ENCODE results near the gene ADGB.
A peak's percentile ranks its signal among the peaks of the same experiment; 100 is the strongest.
"Not testable (repeated sequence)": the region's sequence is repeated elsewhere in the genome, so short reads cannot be mapped to it uniquely, and the experiment has no call there.

Gene ADGB

DNA sequence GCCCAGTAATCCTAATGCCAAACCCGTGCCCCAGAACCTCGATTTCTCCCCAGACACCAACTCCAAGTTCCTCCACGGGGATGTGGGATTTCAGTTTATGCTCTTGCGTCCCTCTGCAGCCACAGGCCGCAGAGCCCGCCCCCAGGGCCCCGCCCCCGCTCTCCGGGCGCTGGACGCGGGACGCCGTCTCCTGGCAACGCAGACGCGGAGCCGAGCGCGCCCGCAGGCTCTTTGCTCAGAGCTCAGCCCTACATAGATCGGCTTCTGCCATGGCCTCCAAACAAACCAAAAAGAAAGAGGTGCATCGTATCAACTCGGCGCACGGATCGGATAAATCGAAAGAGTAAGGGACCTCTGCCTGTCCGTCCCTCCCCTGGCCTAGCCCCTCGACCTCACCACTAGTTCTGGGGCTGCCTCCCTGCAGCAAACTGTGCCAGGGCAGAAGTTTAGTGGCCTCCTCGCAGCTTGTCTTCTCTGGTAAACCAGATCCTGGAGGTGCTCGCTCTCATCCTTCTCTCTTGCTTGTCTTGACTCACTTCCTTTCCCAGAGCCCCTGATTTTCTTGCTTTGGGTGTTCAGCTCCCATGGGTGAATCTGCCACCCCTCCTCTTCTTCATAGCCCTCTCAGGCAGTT lies at the start of gene ADGB:
Gene ADGB (plus strand): TSS at position 201 of the 634 bp plus-strand sequence. CDS start 69 bp downstream, at position 270.
- no peak for DNase-seq
- Mint-ChIP-seq H3K36me3 (ENCODE audit: low read depth) (no peaks in the 10 kb centered on the region), H3K27ac (no peak within 1 kb of the TSS), H3K4me3 (peak within 1 kb of the TSS; percentile 33), H3K27me3 (peaks cover 10% of the 10 kb centered on the region), H3K4me1 (peaks cover 3% of the 10 kb centered on the region), H3K9me3 (no peaks in the 10 kb centered on the region)
- ATAC-seq, result no peak

- Mint-ChIP-seq H3K4me1 (no peaks in the 10 kb centered on the region), H3K9me3 (no peaks in the 10 kb centered on the region), H3K4me3 (no peak overlapping the region), H3K27ac (no peak overlapping the region), H3K36me3 (ENCODE audit: low read depth) (no peaks in the 10 kb centered on the region), H3K27me3 (peaks cover 3% of the 10 kb centered on the region)
- ATAC-seq (no peak), DNase-seq (no peak)
These were observed 47.9 kb upstream of the ADGB start for GRCh38 chr6:146550911-146551310.

DNA sequence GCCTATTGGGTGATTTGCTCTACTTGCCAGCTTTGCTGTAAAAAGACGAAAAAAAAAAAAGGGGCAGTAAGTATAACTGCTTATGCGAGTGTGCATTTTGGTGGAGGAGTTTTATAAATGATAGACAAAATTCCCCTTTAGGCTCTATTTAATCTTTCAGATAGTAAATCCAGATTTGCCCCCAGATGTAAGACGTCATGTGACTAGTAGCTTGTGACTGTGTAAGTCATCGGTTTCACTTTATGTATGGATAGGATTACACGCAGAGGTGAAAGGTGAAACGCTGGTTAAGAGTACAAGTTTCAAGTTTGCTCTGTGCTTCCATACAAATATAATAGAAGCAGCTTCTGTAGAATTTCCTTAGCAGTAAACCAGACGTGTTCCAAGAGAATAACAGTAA lies 47.2 kb upstream of the ADGB start:
- no peak overlapping the region for H3K27ac Mint-ChIP-seq
- no peak overlapping the region for H3K4me3 Mint-ChIP-seq
- H3K27me3 Mint-ChIP-seq, result no peaks in the 10 kb centered on the region
- no peaks in the 10 kb centered on the region for H3K9me3 Mint-ChIP-seq
- H3K4me1 Mint-ChIP-seq, result no peaks in the 10 kb centered on the region
- DNase-seq (no peak), ATAC-seq (no peak)
- H3K36me3 Mint-ChIP-seq (ENCODE audit: low read depth), result no peaks in the 10 kb centered on the region

DNA sequence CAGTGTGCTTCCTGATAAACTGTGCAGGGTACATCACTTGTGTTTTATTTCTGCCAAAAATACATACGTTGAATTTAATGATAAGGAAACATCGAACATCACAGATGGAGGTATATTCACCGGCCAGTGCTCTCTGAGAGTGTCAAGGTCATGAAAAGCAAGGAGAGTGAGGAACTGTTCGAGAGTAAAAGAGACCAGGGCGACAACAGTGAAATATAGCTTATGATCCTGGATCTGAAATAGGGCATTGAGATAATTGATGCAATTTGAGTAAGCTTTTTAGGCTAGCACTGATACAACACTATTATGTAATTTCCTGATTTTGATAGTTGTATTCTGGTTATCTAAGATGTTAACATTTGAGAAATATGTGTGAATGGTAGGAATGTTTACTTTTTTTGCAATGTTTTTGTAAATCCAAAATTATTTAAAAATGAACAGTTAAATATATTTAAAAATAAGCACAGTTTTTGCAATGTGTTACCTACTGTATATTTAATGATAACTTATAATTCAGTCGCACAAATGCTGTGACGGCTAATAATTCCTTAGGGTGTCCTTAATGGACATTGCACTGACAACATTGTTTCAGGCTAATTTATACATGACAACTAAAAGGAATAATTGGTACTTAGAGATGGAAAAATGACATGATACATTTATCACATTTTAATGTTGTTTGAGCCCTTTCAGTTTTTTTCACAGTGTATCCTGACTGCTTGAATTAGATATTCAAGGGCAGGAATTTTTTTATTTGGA lies 45.2 kb upstream of the ADGB start:
- H3K36me3 Mint-ChIP-seq (ENCODE audit: low read depth), result no peaks in the 10 kb centered on the region
- no peaks in the 10 kb centered on the region for H3K27me3 Mint-ChIP-seq
- no peak overlapping the region for H3K27ac Mint-ChIP-seq
- no peaks in the 10 kb centered on the region for H3K4me1 Mint-ChIP-seq
- no peak overlapping the region for H3K4me3 Mint-ChIP-seq
- no peaks in the 10 kb centered on the region for H3K9me3 Mint-ChIP-seq
- no peak for DNase-seq
- ATAC-seq, result no peak

- Mint-ChIP-seq H3K27me3 (no peaks in the 10 kb centered on the region), H3K36me3 (ENCODE audit: low read depth) (no peaks in the 10 kb centered on the region), H3K4me1 (no peaks in the 10 kb centered on the region), H3K27ac (no peak overlapping the region), H3K9me3 (no peaks in the 10 kb centered on the region), H3K4me3 (no peak overlapping the region)
- DNase-seq (no peak), ATAC-seq (no peak)
These were observed 38.2 kb upstream of the ADGB start for GRCh38 chr6:146560607-146561006.

DNA sequence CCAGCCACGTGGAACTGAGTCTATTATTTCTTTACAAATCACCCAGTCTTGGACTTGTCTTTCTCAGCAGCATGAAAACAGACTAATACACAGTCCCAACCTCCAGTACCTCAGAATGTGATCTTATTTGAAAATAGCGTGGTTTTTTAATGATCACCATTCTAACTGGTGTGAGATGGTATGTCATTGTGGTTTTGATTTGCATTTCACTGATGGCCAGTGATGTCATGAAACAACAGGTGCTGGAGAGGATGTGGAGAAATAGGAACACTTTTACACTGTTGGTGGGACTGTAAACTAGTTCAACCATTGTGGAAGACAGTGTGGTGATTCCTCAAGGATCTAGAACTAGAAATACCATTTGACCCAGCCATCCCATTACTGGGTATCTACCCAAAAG lies 32.1 kb upstream of the ADGB start:
- DNase-seq; H3K4me3 Mint-ChIP-seq; H3K4me1 Mint-ChIP-seq; H3K27ac Mint-ChIP-seq; H3K27me3 Mint-ChIP-seq; ATAC-seq; H3K36me3 Mint-ChIP-seq (ENCODE audit: low read depth): not testable (repeated sequence)
- H3K9me3 Mint-ChIP-seq, result peaks cover 11% of the 10 kb centered on the region

DNA sequence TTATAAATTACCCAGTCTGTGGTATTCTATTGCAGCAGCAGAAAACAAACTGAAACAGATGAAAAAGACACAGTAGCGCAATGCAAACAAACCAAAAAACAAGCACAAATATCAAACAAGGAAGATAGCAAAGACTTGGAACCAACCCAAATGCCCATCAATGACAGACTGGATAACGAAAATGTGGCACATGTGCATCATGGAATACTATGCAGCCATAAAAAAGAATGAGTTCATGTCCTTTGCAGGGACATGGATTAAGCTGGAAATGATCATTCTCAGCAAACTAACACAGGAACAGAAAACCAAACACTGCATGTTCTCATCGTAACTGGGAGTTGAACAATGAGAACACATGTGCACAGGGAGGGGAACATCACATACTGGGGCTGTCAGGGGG lies 30.2 kb upstream of the ADGB start:
- H3K27ac Mint-ChIP-seq; DNase-seq; H3K27me3 Mint-ChIP-seq; ATAC-seq; H3K36me3 Mint-ChIP-seq (ENCODE audit: low read depth); H3K4me1 Mint-ChIP-seq; H3K4me3 Mint-ChIP-seq: not testable (repeated sequence)
- H3K9me3 Mint-ChIP-seq, result peaks cover 11% of the 10 kb centered on the region

DNA sequence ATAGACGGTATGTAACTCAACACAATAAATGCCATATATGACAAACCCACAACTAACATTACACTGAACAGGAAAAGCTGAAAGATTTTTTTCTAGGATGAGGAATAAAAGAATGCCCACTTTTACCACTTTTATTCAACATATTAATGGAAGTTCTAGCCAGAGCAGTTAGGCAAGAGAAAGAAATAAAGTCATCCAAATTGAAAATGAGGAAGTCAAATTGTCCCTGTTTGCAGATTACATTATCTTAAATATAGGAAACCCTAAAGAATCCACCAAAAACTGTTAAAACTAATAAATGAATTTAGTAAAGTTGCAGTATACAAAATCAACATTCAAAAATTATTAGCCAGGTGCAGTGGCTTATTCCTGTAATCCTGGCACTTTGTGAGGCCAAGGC lies 24.6 kb upstream of the ADGB start:
- Mint-ChIP-seq H3K36me3 (ENCODE audit: low read depth) (no peaks in the 10 kb centered on the region), H3K27me3 (no peaks in the 10 kb centered on the region), H3K4me1 (no peaks in the 10 kb centered on the region), H3K27ac (no peak overlapping the region), H3K9me3 (peaks cover 10% of the 10 kb centered on the region), H3K4me3 (no peak overlapping the region)
- no peak for ATAC-seq
- DNase-seq, result no peak

- Mint-ChIP-seq H3K27ac (no peak overlapping the region), H3K9me3 (peaks cover 4% of the 10 kb centered on the region), H3K4me3 (no peak overlapping the region), H3K4me1 (no peaks in the 10 kb centered on the region), H3K27me3 (no peaks in the 10 kb centered on the region), H3K36me3 (ENCODE audit: low read depth) (no peaks in the 10 kb centered on the region)
- ATAC-seq (no peak), DNase-seq (no peak)
These were observed 20.7 kb upstream of the ADGB start for GRCh38 chr6:146578054-146578453.

DNA sequence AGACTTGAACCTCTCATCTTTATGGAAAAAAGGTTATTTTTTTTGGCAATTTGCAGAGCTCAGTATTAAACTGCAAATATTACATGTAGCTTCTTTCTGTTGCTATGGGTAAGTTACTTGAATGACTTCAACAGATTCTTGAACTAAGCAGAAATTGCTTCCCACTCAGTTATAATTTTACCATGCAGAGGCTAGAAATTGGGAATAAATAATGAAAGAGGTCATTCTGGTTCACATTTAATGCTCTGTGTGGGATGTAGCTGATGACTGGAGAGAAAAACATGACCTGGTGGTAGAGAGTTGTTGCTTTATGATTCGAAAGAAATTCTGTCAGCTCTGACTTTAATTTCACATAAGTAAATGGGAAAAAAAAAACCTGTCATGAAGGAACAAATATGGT lies 16.8 kb upstream of the ADGB start:
- Mint-ChIP-seq H3K4me1 (no peaks in the 10 kb centered on the region), H3K36me3 (ENCODE audit: low read depth) (no peaks in the 10 kb centered on the region), H3K27ac (no peak overlapping the region), H3K27me3 (no peaks in the 10 kb centered on the region), H3K9me3 (no peaks in the 10 kb centered on the region), H3K4me3 (no peak overlapping the region)
- no peak for DNase-seq
- ATAC-seq, result no peak

DNA sequence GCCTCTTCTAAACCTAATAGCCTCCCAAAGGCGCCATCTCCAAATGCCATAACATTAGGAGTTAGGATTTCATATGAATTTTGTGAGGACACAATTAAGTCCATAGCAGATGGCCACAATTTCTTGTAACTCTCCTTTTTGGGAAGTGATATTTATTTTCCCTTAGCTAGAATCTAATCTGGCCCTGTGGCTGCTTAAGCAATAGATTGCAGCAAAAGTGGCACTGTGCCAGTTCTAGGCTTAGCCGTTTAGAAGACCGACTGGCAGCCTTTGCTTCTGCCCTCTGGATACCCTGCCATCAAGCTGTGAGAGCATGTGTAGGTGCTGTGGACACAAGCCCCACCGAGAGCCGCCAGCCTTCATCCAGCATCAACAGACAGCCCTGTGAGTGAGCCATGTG lies 15.9 kb upstream of the ADGB start:
- Mint-ChIP-seq H3K27ac (no peak overlapping the region), H3K36me3 (ENCODE audit: low read depth) (no peaks in the 10 kb centered on the region), H3K4me1 (no peaks in the 10 kb centered on the region), H3K27me3 (no peaks in the 10 kb centered on the region), H3K9me3 (no peaks in the 10 kb centered on the region), H3K4me3 (no peak overlapping the region)
- ATAC-seq (no peak), DNase-seq (no peak)

DNA sequence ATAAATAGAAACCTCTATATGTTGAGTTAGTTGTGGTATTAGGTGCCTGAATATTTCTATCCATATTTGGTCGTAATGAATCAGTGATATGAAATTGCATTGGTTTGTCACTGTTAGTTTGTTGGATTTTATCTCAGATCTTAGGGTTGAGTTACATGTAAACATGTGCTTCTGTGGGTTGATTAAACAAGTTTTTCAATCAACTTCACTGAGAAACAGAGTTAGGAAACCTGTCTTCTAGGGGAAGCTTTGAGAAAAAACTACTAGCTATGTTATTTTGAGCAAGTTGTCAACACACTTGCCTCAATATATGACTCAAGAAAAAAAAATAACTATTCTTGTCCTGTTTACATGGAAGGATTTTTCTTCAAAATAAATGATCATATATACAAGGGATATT lies 14.8 kb upstream of the ADGB start:
- ATAC-seq (no peak), DNase-seq (no peak)
- H3K27me3 Mint-ChIP-seq, result no peaks in the 10 kb centered on the region
- H3K36me3 Mint-ChIP-seq (ENCODE audit: low read depth), result no peaks in the 10 kb centered on the region
- H3K4me3 Mint-ChIP-seq, result no peak overlapping the region
- no peaks in the 10 kb centered on the region for H3K9me3 Mint-ChIP-seq
- no peak overlapping the region for H3K27ac Mint-ChIP-seq
- no peaks in the 10 kb centered on the region for H3K4me1 Mint-ChIP-seq

- Mint-ChIP-seq H3K4me1 (no peaks in the 10 kb centered on the region), H3K36me3 (ENCODE audit: low read depth) (no peaks in the 10 kb centered on the region), H3K27me3 (no peaks in the 10 kb centered on the region), H3K27ac (no peak overlapping the region), H3K4me3 (no peak overlapping the region), H3K9me3 (no peaks in the 10 kb centered on the region)
- no peak for DNase-seq
- no peak for ATAC-seq
These were observed 11.3 kb upstream of the ADGB start for GRCh38 chr6:146587459-146587858.

GRCh38 chr6:146590492-146590891 lies 8.3 kb upstream of the ADGB start:
- no peak for DNase-seq
- Mint-ChIP-seq H3K36me3 (ENCODE audit: low read depth) (no peaks in the 10 kb centered on the region), H3K27ac (no peak overlapping the region), H3K4me1 (no peaks in the 10 kb centered on the region), H3K4me3 (no peak overlapping the region), H3K9me3 (no peaks in the 10 kb centered on the region), H3K27me3 (no peaks in the 10 kb centered on the region)
- ATAC-seq, result no peak

GRCh38 chr6:146592451-146592850 lies 6.3 kb upstream of the ADGB start:
- no peak overlapping the region for H3K27ac Mint-ChIP-seq
- no peaks in the 10 kb centered on the region for H3K27me3 Mint-ChIP-seq
- ATAC-seq, result no peak
- H3K9me3 Mint-ChIP-seq, result no peaks in the 10 kb centered on the region
- H3K4me1 Mint-ChIP-seq, result no peaks in the 10 kb centered on the region
- DNase-seq, result no peak
- no peak overlapping the region for H3K4me3 Mint-ChIP-seq
- no peaks in the 10 kb centered on the region for H3K36me3 Mint-ChIP-seq (ENCODE audit: low read depth)

Measured in activated naive CD8-positive, alpha-beta T cell treated with anti-CD3 and anti-CD28 coated beads, Interleukin-2, amount 50 U/mL, for 24 hours (primary cell).